Mucosa of stomach (tissue), 1 donor: ENCODE data around the gene PPP3CB.
A peak's percentile ranks its signal among the peaks of the same experiment; 100 is the strongest.

ENCODE experiments used
- H3K27me3 ChIP-seq: one replicate; pipeline ENCODE4 v1.7.0; 2013; ENCODE audit warnings: mild to moderate bottlenecking, low read length; ENCODE audit not compliant: control insufficient read depth, insufficient read depth
- H3K36me3 ChIP-seq: one replicate; pipeline ENCODE4 v1.7.0; 2013; ENCODE audit warnings: low read length; ENCODE audit not compliant: control insufficient read depth, insufficient read depth
- H3K4me1 ChIP-seq: one replicate; pipeline ENCODE4 v1.7.0; 2013; ENCODE audit warnings: mild to moderate bottlenecking, low read length; ENCODE audit not compliant: control insufficient read depth, insufficient read depth
- H3K4me3 ChIP-seq: one replicate; pipeline ENCODE4 v1.7.0; 2013; ENCODE audit warnings: low read length
- H3K9ac ChIP-seq: one replicate; pipeline ENCODE4 v1.7.0; 2013; ENCODE audit warnings: mild to moderate bottlenecking, low read length, moderate library complexity
- H3K9me3 ChIP-seq: one replicate; pipeline ENCODE4 v1.7.0; 2013; ENCODE audit warnings: mild to moderate bottlenecking, low read length, moderate library complexity; ENCODE audit not compliant: control insufficient read depth
- donor health status: Pancreatic carcinoma.

PPP3CB gene

DNA sequence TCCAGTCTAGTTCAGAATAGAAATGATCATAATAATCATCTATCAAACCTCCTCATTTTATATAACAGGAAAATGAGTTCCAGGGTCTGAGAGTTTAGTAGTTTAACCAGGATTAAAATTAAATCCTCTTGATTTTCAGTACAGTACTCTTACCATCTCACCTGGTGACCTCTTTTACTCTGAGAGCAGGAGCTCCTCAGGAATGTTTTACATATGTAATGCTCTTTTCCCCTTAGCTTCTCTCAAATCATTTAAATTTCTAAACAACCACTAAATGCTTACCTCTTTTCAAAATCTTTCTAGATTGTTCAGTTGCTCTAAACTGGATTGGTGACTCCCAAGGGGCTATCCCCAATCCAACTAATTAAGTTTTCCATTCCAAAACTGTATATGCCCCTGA is 10.2 kb upstream of the PPP3CB start:
- Histone ChIP-seq H3K4me3 (no peak overlapping the region), H3K9ac (no peak overlapping the region), H3K9me3 (no peaks in the 10 kb centered on the region), H3K4me1 (no peaks in the 10 kb centered on the region), H3K27me3 (no peaks in the 10 kb centered on the region), H3K36me3 (peaks cover 13% of the 10 kb centered on the region)

DNA sequence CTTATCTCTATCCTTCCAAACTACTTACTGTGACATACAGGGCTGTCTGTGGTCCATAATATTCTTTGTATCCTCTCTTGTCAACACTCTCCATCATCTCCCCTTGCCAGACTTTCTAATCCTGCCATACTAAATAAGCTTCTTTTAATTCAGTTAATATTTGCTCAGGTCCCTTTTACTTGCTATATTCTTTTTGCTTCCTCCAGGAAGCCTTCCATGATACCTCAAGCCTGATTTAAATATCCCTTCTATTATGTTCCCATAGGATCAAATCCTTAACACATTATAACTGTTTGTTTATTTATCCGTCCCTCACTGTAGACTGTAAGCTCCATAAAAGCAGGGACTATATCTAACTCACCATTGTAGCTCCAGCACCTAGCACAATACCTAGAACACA is 7.2 kb upstream of the PPP3CB start:
- no peaks in the 10 kb centered on the region for H3K4me1 ChIP-seq
- H3K36me3 ChIP-seq, result peaks cover 21% of the 10 kb centered on the region

DNA sequence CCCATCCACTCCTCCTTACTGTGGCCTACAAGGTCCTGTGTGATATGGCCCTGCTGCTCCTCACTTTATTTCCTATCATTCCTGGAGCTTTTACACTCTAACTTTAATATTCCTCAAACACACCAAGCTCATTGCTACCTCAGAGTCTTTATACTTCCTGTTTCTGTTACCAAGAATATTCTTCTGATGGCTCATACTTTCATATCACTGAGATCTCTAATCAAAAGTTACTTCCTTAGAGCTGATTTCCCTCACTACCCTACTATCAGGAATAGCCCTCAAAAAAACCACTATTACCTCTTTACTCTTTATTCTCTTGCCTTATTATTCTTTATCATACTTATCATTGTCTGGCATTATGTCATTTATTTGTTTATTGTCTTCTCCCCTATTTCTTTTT is 5.8 kb upstream of the PPP3CB start:
- Histone ChIP-seq H3K9me3 (no peaks in the 10 kb centered on the region), H3K36me3 (peaks cover 21% of the 10 kb centered on the region)

More for the DNA sequence above, 7.2 kb upstream of the PPP3CB start:
- no peaks in the 10 kb centered on the region for H3K27me3 ChIP-seq
- no peak overlapping the region for H3K9ac ChIP-seq
- H3K9me3 ChIP-seq, result no peaks in the 10 kb centered on the region
- no peak overlapping the region for H3K4me3 ChIP-seq

DNA sequence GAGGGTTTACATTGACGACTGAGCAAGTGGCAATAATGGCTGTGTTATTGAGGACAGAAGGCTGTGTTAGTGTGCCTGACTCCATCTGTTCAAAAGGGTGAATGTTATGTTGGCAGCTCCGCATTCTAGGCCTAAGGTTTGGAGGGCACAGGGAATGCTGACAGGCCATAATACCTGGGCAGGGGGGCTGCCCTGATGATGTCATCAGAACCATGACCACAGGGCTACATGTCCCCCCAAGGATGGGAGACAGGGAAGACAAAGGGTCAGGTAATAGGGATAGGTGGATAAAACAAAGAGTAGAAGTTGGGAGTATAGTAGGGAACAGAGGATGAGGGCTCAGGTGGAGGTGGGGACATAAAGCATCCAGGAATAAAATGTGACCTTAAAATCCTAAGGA is 1.8 kb upstream of the PPP3CB start:
- peaks cover 14% of the 10 kb centered on the region for H3K4me1 ChIP-seq
- H3K4me3 ChIP-seq, result no peak overlapping the region
- H3K36me3 ChIP-seq, result peaks cover 8% of the 10 kb centered on the region
- H3K9ac ChIP-seq, result no peak overlapping the region
- H3K27me3 ChIP-seq, result no peaks in the 10 kb centered on the region
- no peaks in the 10 kb centered on the region for H3K9me3 ChIP-seq

More for the DNA sequence above, 5.8 kb upstream of the PPP3CB start:
- Histone ChIP-seq H3K4me3 (no peak overlapping the region), H3K4me1 (peaks cover under 1% of the 10 kb centered on the region), H3K9ac (no peak overlapping the region), H3K27me3 (no peaks in the 10 kb centered on the region)

DNA sequence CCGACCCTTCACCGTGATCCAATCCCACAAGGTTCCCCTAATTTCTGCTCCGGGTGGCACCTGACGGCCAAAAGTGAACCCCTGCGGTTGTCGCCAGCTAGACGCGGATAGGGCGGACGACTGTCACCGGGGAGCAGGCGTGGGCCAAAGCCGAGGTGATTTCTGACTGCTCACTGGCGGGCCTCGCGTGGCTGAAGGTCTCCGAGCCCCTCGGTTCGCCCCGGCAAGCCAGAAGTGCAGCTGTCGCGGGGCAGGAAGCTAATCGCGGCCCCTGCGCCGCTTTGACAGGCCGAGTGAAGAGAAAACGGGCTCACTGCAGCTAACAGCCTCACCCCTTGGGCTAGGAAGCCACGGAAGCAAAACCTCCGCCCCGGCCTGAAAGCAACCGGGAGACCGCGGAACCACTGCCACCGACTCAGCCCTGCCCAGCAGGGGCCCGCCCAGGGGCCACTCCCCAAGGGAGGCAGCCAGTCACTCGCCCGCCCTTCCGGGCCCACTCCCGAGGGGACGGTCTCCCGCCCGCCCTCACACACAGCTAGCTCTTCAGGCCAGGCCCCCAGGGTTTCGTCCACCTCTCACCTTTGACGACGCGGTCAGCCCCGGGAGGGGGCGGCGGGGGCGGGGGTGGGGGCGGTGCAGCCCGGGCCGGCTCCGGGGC is 469 bp downstream of the PPP3CB start:
- Histone ChIP-seq H3K36me3 (peaks cover 3% of the 10 kb centered on the region), H3K9me3 (no peaks in the 10 kb centered on the region), H3K4me3 (peak overlapping the region; percentile 97), H3K27me3 (no peaks in the 10 kb centered on the region), H3K4me1 (peaks cover 14% of the 10 kb centered on the region), H3K9ac (peak overlapping the region; percentile 96)

DNA sequence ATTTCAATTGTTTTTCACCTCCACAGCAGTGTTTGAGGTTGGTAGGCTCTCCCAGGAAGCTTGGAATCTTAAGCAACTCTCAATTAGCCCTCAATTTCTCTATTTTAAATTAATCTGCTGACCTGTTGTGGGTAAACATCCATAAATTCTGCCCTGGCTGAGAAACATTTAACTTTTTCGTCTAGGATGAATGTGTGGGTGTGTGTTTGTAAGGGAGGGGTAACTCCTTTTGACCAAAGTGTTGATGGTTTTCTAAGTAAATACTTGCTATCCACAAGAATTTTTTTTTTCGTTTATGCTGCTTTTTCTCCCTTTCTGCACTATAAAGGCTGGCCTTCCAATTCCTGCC is 973 bp downstream of the PPP3CB start:
- Histone ChIP-seq H3K4me1 (peaks cover 14% of the 10 kb centered on the region), H3K4me3 (peak overlapping the region; percentile 97), H3K27me3 (no peaks in the 10 kb centered on the region), H3K9ac (peak overlapping the region; percentile 96), H3K36me3 (peaks cover 3% of the 10 kb centered on the region), H3K9me3 (no peaks in the 10 kb centered on the region)

DNA sequence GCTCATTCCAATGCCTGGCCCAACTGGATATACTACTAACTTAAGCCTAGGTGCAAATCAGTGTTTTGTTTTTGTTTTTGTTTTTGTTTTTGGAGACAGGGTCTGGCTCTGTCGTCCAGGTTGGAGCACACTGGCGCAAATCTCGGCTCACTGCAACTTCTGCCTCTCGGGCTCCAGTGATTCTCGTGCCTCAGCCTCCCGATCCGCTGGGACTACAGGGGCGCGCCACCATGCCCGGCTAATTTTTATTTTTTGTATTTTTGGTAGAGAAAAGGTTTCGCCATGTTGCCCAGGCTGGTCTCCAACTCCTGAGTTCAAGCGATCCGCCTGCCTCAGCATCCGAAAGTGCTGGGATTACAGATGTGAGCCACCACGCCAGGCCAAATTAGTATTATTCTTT is 1.6 kb downstream of the PPP3CB start:
- H3K9ac ChIP-seq, result peak overlapping the region; percentile 3
- no peaks in the 10 kb centered on the region for H3K27me3 ChIP-seq
- no peaks in the 10 kb centered on the region for H3K9me3 ChIP-seq
- H3K4me3 ChIP-seq, result no peak overlapping the region
- H3K36me3 ChIP-seq, result peaks cover 2% of the 10 kb centered on the region
- peaks cover 14% of the 10 kb centered on the region for H3K4me1 ChIP-seq

DNA sequence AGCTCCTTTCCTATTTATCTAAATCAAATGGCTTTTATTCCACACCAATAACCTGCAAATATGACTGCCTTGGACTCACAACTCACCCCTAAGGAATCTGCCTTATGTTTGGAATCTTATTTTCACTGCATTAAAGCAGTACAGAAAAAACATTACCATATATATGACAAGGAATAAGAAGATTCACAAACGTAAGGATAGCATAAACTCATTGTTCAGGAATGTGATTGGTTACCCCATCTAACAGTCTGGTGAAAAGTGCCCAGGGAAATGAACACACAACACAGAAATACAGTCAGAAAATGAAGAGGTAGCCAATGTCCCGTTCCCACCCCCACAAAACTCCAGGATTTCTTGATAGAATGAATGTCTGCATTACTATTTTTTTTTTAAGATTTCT is 2.0 kb downstream of the PPP3CB start:
- Histone ChIP-seq H3K27me3 (no peaks in the 10 kb centered on the region), H3K36me3 (no peaks in the 10 kb centered on the region), H3K9ac (peak overlapping the region; percentile 3), H3K4me1 (peaks cover 14% of the 10 kb centered on the region), H3K9me3 (no peaks in the 10 kb centered on the region), H3K4me3 (no peak overlapping the region)

DNA sequence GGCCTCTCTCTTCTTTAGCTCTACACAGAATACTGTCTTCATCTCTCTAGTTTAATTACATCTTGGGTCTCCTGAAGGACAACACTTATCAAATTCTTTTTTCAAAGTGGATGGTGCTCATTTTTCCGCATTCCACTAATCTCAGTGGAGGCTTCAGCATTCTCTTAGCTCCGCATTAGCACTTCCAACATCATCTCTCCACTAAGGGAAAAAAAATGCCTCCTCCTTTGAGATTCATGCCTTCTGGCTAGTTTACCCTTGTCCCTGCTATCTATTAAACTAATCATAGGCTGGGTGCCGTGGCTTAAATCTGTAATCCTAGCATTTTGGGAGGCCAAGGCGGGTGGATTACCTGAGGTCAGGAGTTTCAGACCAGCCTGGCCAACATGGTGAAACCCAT is 9.2 kb downstream of the PPP3CB start:
- no peak overlapping the region for H3K4me3 ChIP-seq
- H3K9ac ChIP-seq, result no peak overlapping the region
- H3K4me1 ChIP-seq, result no peaks in the 10 kb centered on the region
- H3K9me3 ChIP-seq, result no peaks in the 10 kb centered on the region
- H3K36me3 ChIP-seq, result no peaks in the 10 kb centered on the region
- no peaks in the 10 kb centered on the region for H3K27me3 ChIP-seq

DNA sequence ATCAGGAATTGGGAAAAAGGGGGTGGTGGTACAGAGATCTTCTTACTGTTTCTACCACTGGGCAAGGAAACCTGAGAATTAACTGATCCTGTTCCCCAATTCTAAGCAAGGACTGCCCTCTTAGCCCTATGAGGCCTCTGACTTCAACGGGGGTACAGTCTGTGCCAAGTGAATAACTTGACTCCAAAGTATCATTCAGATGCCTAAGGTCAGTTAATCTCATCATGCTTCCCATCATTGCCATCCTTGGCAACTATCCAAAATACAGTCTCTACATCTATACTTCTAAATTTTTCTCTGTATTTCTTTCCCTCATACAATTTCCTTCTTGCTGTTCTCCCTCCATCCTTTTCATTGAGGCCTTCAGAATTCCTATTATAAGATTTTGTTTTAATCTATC is 10.5 kb downstream of the PPP3CB start:
- Histone ChIP-seq H3K36me3 (no peaks in the 10 kb centered on the region), H3K9me3 (no peaks in the 10 kb centered on the region), H3K27me3 (no peaks in the 10 kb centered on the region), H3K4me3 (no peak overlapping the region), H3K9ac (no peak overlapping the region), H3K4me1 (no peaks in the 10 kb centered on the region)

DNA sequence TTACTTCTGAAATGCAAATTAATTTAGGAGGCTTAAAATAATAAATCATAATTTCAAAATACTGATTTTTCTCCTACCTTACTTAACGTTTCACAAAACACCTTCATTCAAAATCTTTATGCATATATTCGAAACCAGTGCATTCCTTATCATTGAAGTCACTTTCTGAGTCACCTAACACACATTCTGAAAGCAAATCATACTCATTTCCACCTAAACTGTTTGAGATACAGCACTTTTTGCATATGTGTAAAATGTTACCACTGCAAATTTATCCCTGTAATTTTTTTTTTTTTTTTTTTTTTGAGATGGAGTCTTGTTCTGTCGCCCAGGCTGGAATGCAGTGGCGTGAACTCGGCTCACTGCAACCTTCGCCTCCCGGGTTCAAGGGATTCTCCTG is 15.7 kb downstream of the PPP3CB start:
- Histone ChIP-seq H3K4me3 (no peak overlapping the region), H3K27me3 (no peaks in the 10 kb centered on the region), H3K36me3 (no peaks in the 10 kb centered on the region), H3K9me3 (no peaks in the 10 kb centered on the region), H3K9ac (no peak overlapping the region), H3K4me1 (no peaks in the 10 kb centered on the region)

DNA sequence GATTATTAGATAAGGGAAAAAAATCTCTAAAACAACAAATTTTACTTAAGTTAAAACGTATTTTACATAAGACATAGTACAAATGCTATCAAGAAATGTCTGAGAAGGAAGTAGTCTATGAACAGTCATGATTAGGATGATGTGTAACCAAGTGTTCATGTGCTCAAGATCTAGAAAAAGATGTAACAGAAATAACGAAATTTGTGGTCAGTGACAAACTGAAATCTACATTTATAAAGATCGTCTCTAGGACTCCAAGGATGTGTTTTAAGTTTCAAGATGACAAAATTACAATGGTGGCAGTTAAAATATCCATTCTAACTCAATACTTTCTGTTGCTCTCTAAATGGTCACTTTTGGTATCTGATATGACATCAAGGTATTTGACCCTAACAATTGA is 17.2 kb downstream of the PPP3CB start:
- H3K36me3 ChIP-seq, result no peaks in the 10 kb centered on the region
- H3K4me3 ChIP-seq, result no peak overlapping the region
- no peaks in the 10 kb centered on the region for H3K9me3 ChIP-seq
- no peaks in the 10 kb centered on the region for H3K27me3 ChIP-seq
- H3K9ac ChIP-seq, result no peak overlapping the region
- no peaks in the 10 kb centered on the region for H3K4me1 ChIP-seq

DNA sequence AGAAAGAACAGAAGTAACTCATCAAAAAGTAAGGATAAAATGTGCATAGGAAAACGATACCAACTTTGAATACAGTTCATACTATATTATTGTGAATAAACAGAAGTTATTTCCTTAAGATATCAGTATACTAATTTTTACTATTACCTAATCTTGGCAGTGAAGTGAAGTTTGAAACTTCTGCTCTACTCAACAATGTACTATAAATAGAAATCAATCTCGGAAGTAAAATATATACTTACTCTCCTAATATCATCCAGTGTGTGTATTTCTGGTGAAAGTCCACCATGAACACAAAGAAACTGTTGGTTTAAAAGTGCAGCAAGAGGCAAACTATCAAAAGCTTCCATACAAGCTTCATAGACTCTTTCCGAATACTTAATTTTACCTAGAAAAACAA is 24.6 kb downstream of the PPP3CB start:
- H3K9ac ChIP-seq, result no peak overlapping the region
- no peaks in the 10 kb centered on the region for H3K4me1 ChIP-seq
- H3K36me3 ChIP-seq, result no peaks in the 10 kb centered on the region
- no peaks in the 10 kb centered on the region for H3K27me3 ChIP-seq
- no peak overlapping the region for H3K4me3 ChIP-seq
- H3K9me3 ChIP-seq, result no peaks in the 10 kb centered on the region
